ENCODE data around the gene RAD51AP2.

RAD51AP2 gene

DNA sequence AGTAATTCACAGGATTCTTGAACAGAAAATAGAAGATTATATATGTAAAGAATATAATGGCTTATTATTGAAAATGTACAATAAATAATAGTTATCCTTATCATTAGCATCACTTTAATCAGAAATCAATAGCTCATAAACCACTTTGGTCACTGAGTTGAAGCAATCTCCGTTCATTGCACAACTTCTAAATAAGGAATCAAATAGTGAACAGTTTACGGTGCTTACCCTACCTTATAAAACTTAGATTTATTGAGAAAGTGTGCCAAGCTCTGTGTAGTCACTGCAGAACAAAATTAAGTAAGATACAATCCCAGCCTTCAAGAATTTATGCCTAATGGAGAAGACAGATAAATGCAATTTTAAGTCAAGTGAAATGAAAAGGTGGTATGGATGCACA is 29.0 kb upstream of the RAD51AP2 start:
- TF ChIP-seq, protein P1, sequence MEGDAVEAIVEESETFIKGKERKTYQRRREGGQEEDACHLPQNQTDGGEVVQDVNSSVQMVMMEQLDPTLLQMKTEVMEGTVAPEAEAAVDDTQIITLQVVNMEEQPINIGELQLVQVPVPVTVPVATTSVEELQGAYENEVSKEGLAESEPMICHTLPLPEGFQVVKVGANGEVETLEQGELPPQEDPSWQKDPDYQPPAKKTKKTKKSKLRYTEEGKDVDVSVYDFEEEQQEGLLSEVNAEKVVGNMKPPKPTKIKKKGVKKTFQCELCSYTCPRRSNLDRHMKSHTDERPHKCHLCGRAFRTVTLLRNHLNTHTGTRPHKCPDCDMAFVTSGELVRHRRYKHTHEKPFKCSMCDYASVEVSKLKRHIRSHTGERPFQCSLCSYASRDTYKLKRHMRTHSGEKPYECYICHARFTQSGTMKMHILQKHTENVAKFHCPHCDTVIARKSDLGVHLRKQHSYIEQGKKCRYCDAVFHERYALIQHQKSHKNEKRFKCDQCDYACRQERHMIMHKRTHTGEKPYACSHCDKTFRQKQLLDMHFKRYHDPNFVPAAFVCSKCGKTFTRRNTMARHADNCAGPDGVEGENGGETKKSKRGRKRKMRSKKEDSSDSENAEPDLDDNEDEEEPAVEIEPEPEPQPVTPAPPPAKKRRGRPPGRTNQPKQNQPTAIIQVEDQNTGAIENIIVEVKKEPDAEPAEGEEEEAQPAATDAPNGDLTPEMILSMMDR (conservative IDR thresholded peaks at IDR 0.05): no peak

GRCh38 chr2:17545680-17546613 is 27.7 kb upstream of the RAD51AP2 start:
- H3K27ac ChIP-seq: no peak overlapping the region
- TF ChIP-seq, protein P1 (conservative IDR thresholded peaks at IDR 0.05): no peak

More for the DNA sequence above, 29.0 kb upstream of the RAD51AP2 start:
- no peak overlapping the region for H3K27ac ChIP-seq

DNA sequence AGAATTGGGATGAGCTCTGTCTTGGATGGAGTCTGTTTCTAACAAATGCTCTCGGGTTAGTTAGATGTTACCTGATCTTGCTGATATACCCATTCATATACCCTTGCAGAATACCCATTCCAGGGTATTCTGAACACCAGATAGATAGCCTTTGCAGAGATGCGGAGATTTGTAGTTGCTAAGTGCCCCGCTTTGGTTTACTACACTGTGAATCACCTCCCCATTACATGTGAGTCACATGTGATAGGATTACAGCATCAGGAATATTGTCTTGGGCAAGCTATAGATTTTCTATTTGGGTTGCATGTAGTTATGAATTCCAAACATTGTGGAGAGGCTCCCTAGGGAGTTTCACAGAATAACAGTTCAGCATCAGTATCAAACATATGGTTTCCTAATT is 26.0 kb upstream of the RAD51AP2 start:
- no peak overlapping the region for H3K27ac ChIP-seq
- TF ChIP-seq, protein P1 (conservative IDR thresholded peaks at IDR 0.05): no peak

GRCh38 chr2:17543848-17544247 is 25.6 kb upstream of the RAD51AP2 start:
- TF ChIP-seq, protein P1 (conservative IDR thresholded peaks at IDR 0.05): no peak
- H3K27ac ChIP-seq: no peak overlapping the region

- H3K27ac ChIP-seq: no peak overlapping the region
- TF ChIP-seq, protein P1 (conservative IDR thresholded peaks at IDR 0.05): no peak
These were observed 25.0 kb upstream of the RAD51AP2 start for GRCh38 chr2:17543131-17543660.

DNA sequence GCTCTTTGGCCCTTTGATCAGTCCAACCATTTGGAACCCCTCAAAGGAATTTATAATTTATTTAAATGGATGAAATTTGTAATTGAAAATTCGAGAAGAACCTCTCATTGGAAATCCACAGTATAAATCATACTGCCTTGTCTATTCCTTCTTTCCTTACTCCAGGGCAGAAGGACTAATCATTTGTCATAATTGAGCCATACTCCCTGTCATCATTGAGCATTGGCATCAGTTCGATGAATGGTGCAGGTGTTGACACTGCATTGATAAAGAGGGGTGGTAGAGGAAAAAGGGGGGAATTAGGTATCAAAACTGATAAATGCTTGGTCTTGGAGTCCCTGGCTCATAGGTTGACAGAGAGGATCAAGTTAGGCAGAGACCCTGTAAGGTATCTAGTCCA is 24.2 kb upstream of the RAD51AP2 start:
- TF ChIP-seq, protein P1 (conservative IDR thresholded peaks at IDR 0.05): no peak
- H3K27ac ChIP-seq: no peak overlapping the region

DNA sequence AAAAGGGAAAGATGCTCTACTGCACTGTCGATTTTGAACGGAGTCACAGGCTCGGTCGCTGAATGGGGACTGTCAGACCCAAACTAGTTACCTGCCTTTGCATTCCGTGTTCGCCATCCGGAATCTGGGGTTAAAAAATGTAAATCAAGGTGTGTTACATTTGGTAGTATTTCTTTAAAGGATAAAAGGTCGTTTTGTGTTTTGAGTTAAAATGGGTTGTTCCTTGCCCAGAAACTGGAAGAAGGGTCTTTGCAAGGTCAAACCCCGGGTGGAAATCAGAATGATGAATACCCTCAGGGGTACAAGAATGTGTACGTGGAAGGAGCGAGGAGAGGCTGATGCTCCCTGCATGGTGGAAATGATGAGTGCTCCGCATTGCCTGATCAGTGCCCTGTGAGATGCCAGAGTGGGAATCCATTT is 23.3 kb upstream of the RAD51AP2 start:
- H3K27ac ChIP-seq: no peak overlapping the region
- TF ChIP-seq, protein P1 (conservative IDR thresholded peaks at IDR 0.05): no peak
